Measurements from ENCODE around the gene ZCCHC8. TPM values are rescaled to one million over a fixed set of nuclear protein-coding genes. Genes with fewer than 3 reads are reported as not detected.
"Not testable (repeated sequence)": the region's sequence is repeated elsewhere in the genome, so short reads cannot be mapped to it uniquely, and the experiment has no call there.

The ZCCHC8 gene
- total RNA-seq, 1 donor from 2014 or later: 21.8 TPM

DNA sequence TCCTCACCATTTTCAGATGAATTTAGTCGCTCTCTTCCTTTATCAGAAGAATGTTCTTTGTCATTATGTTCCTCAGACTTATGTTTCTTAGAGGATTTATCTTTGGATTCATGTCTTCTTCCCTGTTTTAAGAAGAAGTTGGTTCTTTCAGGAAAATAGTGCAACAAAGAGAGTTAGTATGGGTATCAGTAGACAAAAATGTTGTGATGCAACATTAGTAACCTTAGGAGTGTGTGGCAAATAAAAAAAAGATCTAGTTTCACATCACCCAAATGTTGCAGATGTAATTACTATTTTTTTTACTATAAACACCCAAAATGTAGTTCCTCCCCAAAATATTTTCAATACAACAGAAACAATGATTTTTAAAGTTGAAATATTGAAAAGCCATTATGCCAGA lies 18.2 kb upstream of the ZCCHC8 start:
- H3K27ac Mint-ChIP-seq (ENCODE audit: unreplicated experiment): peak overlapping the region; percentile 79
- DNase-seq (ENCODE audit: low spot score): no peak
- TF ChIP-seq, protein P1, sequence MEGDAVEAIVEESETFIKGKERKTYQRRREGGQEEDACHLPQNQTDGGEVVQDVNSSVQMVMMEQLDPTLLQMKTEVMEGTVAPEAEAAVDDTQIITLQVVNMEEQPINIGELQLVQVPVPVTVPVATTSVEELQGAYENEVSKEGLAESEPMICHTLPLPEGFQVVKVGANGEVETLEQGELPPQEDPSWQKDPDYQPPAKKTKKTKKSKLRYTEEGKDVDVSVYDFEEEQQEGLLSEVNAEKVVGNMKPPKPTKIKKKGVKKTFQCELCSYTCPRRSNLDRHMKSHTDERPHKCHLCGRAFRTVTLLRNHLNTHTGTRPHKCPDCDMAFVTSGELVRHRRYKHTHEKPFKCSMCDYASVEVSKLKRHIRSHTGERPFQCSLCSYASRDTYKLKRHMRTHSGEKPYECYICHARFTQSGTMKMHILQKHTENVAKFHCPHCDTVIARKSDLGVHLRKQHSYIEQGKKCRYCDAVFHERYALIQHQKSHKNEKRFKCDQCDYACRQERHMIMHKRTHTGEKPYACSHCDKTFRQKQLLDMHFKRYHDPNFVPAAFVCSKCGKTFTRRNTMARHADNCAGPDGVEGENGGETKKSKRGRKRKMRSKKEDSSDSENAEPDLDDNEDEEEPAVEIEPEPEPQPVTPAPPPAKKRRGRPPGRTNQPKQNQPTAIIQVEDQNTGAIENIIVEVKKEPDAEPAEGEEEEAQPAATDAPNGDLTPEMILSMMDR (IDR thresholded peaks at IDR 0.05): no peak
- no peaks in the 10 kb centered on the region for H3K9me3 Mint-ChIP-seq (ENCODE audit: low read depth)
- peaks cover 58% of the 10 kb centered on the region for H3K36me3 Mint-ChIP-seq (ENCODE audit: low read depth)
- H3K27me3 Mint-ChIP-seq (ENCODE audit: low read depth): no peaks in the 10 kb centered on the region
- H3K4me1 Mint-ChIP-seq (ENCODE audit: low read depth): peaks cover 61% of the 10 kb centered on the region
- no peak overlapping the region for H3K4me3 Mint-ChIP-seq (ENCODE audit: unreplicated experiment)

DNA sequence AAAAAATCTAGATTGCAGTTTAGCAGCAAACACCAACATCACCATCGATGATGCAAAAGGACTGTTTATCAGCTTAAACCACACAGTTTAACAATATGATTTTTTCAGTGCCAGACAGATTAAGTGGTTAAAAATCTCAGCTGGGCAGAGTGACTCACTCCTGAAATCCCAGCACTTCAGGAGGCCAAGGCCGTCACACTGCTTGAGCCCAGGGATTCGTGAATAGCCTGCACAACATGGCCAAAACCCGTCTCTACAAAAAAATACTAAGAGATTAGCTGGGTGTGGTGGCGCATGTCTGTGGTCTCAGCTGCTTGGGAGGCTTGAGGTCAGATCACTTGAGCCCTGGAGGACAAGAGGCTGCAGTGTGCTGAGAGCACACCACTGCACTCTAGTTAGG lies 17.1 kb upstream of the ZCCHC8 start:
- H3K9me3 Mint-ChIP-seq (ENCODE audit: low read depth): no peaks in the 10 kb centered on the region
- TF ChIP-seq, protein P1 (IDR thresholded peaks at IDR 0.05): no peak
- H3K27me3 Mint-ChIP-seq (ENCODE audit: low read depth): no peaks in the 10 kb centered on the region
- H3K4me3 Mint-ChIP-seq (ENCODE audit: unreplicated experiment): no peak overlapping the region
- peaks cover 50% of the 10 kb centered on the region for H3K4me1 Mint-ChIP-seq (ENCODE audit: low read depth)
- H3K27ac Mint-ChIP-seq (ENCODE audit: unreplicated experiment): peak overlapping the region; percentile 84
- peaks cover 62% of the 10 kb centered on the region for H3K36me3 Mint-ChIP-seq (ENCODE audit: low read depth)
- DNase-seq (ENCODE audit: low spot score): no peak

DNA sequence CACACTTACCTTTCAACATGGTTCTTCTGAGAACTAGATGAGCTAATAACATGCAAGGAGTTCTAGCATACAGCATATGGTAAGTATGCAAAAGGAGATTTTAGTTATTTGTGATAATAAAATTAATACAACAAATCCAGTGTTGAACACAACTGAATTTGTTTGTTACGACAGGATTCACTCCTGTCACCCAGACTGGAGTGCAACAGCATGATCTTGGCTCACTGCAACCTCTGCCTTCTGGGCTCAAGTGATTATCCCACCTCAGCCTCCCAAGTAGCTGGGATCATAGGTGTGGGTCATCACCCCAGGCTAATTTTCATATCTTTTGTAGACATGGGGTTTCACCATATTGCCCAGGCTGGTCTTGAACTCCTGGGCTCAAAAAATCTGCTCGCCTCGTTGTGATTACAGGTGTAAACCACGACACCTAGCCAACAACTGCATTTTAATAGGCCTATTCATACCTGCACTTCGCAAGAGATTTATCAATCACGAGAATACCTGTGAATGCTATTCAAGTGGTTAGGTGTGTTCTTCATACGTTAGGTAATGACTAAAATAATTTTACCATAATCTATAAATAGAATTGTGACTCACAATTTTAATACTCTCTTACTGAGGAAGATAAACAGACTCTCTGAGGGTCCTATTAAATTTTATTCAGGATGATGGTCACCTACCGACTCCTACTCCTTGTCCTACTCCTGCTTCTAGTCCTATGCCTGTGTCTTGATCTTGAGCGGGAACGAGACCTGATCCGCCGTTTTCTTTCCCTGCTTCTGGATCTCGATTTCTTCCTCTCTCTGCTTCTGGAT lies 16.0 kb upstream of the ZCCHC8 start:
- Mint-ChIP-seq H3K4me1 (ENCODE audit: low read depth) (peaks cover 40% of the 10 kb centered on the region), H3K36me3 (ENCODE audit: low read depth) (peaks cover 62% of the 10 kb centered on the region), H3K9me3 (ENCODE audit: low read depth) (no peaks in the 10 kb centered on the region), H3K27me3 (ENCODE audit: low read depth) (no peaks in the 10 kb centered on the region), H3K27ac (ENCODE audit: unreplicated experiment) (peak overlapping the region; percentile 84), H3K4me3 (ENCODE audit: unreplicated experiment) (no peak overlapping the region)
- DNase-seq (ENCODE audit: low spot score): no peak
- TF ChIP-seq, protein P1 (IDR thresholded peaks at IDR 0.05): no peak

DNA sequence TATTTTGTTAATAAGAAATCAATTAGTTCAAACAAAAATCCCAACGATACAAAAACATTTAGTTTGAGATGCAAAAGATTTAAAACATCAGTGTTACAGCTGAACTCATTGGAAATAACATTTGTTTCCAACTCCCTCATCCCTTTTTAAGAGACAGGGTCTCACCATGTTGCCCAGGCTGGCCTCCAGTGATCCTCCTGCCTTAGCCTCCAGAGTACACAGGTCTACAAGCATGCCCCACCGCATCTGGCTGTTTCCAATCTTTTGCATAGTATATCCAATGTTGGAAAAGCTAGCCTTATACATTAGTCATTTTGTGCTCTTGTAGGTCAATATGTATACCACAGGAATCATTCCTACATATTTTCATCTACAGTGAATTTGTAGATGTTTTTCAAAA lies 14.5 kb upstream of the ZCCHC8 start:
- TF ChIP-seq, protein P1 (IDR thresholded peaks at IDR 0.05): no peak
- Mint-ChIP-seq H3K4me3 (ENCODE audit: unreplicated experiment) (no peak overlapping the region), H3K27ac (ENCODE audit: unreplicated experiment) (peak overlapping the region; percentile 54), H3K4me1 (ENCODE audit: low read depth) (peaks cover 34% of the 10 kb centered on the region), H3K36me3 (ENCODE audit: low read depth) (peaks cover 57% of the 10 kb centered on the region), H3K27me3 (ENCODE audit: low read depth) (no peaks in the 10 kb centered on the region), H3K9me3 (ENCODE audit: low read depth) (no peaks in the 10 kb centered on the region)
- DNase-seq (ENCODE audit: low spot score): no peak

DNA sequence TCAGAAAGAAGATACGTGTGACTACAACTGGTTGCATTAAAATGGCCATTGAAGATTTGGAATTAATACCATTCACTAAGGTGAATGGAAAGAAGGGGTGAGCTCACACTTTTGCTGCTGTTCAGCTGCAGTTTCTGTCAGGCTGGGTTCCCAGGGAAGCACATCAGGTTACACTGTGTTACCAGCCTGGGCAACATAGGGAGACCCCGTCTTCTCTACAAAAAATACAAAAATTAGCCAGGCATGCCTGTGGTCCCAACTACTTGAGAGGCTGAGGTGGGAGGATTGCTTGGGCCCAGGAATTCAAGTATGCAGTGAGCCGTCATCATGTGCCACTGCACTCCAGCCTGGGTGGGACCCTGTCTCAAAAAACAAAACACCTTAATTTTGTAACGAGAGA lies 12.9 kb upstream of the ZCCHC8 start:
- no peak overlapping the region for H3K4me3 Mint-ChIP-seq (ENCODE audit: unreplicated experiment)
- H3K9me3 Mint-ChIP-seq (ENCODE audit: low read depth): no peaks in the 10 kb centered on the region
- no peak for DNase-seq (ENCODE audit: low spot score)
- H3K36me3 Mint-ChIP-seq (ENCODE audit: low read depth): peaks cover 52% of the 10 kb centered on the region
- peaks cover 22% of the 10 kb centered on the region for H3K4me1 Mint-ChIP-seq (ENCODE audit: low read depth)
- H3K27ac Mint-ChIP-seq (ENCODE audit: unreplicated experiment): peak overlapping the region; percentile 81
- no peaks in the 10 kb centered on the region for H3K27me3 Mint-ChIP-seq (ENCODE audit: low read depth)
- TF ChIP-seq, protein P1 (IDR thresholded peaks at IDR 0.05): no peak

DNA sequence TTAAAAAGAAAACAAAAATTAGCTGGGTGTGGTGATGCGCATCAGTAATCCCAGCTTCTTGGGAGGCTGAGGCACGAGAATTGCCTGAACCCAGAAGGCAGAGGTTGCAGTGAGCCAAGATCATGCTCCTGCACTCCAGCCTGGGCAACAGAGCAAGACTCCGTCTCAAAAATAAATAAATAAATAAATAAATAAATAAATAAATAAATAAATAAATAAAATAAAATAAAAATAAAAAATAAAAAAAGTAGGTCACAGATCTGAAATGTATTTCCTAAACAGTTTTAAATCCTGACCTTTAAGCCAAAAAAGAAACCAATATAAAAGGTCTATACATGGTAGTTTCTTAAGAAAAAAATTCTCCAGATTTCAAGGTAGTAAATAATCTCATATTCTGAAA lies 12.3 kb upstream of the ZCCHC8 start:
- H3K27me3 Mint-ChIP-seq (ENCODE audit: low read depth); H3K27ac Mint-ChIP-seq (ENCODE audit: unreplicated experiment); H3K9me3 Mint-ChIP-seq (ENCODE audit: low read depth); DNase-seq (ENCODE audit: low spot score); H3K4me3 Mint-ChIP-seq (ENCODE audit: unreplicated experiment): not testable (repeated sequence)
- Mint-ChIP-seq H3K36me3 (ENCODE audit: low read depth) (peaks cover 52% of the 10 kb centered on the region), H3K4me1 (ENCODE audit: low read depth) (peaks cover 16% of the 10 kb centered on the region)

Data from chondrocyte (in vitro differentiated cells).